ENCODE data around the gene AGTPBP1.

DNA sequence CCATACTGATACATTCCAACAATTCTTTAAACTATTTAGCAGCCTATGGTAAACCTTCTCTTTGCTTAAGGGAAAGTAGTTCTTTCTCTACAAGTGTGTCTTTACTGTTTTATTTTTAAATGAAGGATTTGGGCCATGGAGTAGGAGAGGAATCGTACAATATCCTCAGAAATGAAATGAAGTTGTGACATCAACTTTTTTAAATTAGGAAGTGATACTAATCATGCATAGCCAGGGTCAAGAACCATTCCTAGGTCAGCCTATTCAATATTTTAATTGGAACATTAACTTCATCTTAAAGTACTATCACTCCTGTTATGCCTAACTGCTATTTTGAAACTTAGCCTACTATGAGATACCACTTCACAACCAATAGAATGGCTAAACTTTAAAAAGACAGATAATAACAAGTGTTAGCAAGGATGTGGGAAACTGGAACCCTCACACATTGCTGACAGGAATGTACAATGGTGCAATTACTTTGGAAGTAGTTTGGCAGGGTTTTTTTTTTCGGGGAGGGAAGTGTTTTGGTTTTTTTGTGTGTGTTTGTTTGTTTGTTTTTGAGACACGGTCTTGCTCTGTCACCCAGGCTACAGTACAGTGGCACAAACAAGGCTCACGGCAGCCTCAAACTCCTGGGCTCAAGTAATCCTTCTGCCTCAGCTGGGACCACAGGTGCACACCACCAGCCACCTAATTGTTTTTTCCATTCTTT, 10.7 kb downstream of the AGTPBP1 start:
- TF ChIP-seq, protein P1, sequence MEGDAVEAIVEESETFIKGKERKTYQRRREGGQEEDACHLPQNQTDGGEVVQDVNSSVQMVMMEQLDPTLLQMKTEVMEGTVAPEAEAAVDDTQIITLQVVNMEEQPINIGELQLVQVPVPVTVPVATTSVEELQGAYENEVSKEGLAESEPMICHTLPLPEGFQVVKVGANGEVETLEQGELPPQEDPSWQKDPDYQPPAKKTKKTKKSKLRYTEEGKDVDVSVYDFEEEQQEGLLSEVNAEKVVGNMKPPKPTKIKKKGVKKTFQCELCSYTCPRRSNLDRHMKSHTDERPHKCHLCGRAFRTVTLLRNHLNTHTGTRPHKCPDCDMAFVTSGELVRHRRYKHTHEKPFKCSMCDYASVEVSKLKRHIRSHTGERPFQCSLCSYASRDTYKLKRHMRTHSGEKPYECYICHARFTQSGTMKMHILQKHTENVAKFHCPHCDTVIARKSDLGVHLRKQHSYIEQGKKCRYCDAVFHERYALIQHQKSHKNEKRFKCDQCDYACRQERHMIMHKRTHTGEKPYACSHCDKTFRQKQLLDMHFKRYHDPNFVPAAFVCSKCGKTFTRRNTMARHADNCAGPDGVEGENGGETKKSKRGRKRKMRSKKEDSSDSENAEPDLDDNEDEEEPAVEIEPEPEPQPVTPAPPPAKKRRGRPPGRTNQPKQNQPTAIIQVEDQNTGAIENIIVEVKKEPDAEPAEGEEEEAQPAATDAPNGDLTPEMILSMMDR (IDR thresholded peaks at IDR 0.05) = no peak
- no peak for TF ChIP-seq POLR2AphosphoS5 (IDR thresholded peaks at IDR 0.05; ENCODE audit: low read depth, low read length)
- TF ChIP-seq SIN3A (IDR thresholded peaks at IDR 0.05; ENCODE audit: borderline replicate concordance, low read depth, low read length) = no peak

All from SK-N-SH (cell line).